NCI-H460 (cell line): ENCODE results near the gene SMC3. TPM values are rescaled to one million over a fixed set of nuclear protein-coding genes. Genes with fewer than 3 reads are reported as not detected.

Source experiments
- DNase-seq: peaks from one replicate; pipeline ENCODE4 v3.0.0-alpha.2; 2016; ENCODE audit warnings: low read depth; ENCODE audit errors: extremely low read depth
- small RNA-seq, 2 experiments: library from RNA; depleted of rRNA; stranded (forward); fragments of <200 nt; gene quantifications; one replicate each; pipeline ENCODE3, GENCODE V24; 2014
- total RNA-seq: library from RNA; depleted of rRNA; stranded (reverse); fragments of >200 nt; shearing (Covaris generic); gene quantifications from 2 replicates; pipeline ENCODE4 v1.2.3, GENCODE V29; 2014; rRNA removed

The SMC3 gene
- total RNA-seq, 1 experiment from 2014 or later, result 52.3 TPM

DNA sequence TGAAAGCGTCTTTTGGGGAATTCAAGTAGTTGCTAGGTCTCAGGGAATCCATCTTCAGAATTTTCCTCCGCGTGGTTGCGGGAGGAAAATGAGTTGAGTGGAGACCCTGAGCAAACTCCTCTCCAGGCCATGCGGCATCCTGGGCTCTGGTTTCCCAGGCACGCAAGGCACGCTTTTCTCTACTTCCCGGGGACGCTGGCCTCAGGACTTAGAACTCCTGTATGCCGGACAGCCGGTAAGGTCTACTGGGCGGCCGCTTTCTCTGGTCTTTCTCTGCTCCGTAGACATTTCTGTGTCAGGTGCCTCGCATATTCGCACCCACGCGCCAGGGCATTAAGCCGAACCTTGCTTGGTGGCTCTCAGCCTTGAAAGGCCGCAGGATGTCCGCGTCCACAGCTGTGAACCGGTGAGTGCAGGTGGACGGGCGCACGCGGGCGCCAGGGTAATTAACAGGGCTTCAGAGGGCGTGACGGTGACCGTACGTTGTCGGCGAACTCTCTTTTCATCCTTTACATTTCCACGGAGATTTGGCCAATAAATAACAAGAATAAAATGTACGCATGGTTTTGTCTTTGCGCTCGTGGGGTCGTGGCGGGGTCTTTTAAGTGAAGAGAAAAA is 75.6 kb downstream of the SMC3 start:
- DNase-seq, result no peak

DNA sequence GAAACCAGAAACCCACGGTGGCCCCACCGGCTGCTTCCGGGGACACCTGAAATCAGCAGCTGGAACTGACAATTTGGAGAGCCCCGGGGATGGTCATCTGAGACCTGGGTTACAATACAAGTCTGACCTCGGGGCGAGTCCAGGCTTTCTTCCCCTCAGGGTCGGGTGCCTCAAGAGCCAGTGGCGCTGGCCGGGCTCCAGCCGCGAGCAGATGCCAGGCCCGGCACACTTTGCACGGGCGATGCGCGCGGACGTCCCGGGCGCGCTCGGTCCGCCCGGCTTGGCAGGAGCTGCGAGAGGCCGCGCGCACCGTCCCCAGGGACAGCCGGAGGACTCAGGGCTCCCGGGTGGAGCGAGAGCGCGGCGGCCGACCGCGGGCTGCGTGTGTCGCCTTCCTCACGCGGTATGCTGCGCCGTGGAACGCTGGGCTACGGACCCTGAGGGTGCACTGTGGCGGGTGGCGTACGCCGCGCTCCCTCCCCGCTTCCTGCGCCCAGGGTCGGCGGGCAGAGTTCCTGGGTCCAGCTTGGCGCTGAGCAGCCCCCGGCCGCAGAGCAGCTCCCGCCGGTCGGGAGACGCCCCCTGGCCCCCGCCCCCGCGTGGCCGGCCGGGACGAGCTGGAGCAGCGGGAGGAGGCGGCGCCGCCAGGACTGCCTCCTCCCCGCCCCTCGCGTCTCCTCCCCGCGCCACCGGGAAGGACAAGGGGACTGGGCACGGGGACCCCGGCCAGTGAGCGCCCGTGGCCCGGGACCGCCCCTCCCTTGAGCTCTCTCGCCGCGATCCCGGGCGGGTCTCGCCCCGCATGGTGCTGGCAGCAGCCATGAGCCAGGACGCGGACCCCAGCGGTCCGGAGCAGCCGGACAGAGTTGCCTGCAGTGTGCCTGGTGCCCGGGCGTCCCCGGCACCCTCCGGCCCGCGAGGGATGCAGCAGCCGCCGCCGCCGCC is 76.4 kb downstream of the SMC3 start, which contains the start of gene RBM20:
Gene RBM20 (plus strand): TSS at position 684 of the 945 bp plus-strand sequence. CDS start 119 bp downstream, at position 803.
- DNase-seq, result peak; percentile 26

DNA sequence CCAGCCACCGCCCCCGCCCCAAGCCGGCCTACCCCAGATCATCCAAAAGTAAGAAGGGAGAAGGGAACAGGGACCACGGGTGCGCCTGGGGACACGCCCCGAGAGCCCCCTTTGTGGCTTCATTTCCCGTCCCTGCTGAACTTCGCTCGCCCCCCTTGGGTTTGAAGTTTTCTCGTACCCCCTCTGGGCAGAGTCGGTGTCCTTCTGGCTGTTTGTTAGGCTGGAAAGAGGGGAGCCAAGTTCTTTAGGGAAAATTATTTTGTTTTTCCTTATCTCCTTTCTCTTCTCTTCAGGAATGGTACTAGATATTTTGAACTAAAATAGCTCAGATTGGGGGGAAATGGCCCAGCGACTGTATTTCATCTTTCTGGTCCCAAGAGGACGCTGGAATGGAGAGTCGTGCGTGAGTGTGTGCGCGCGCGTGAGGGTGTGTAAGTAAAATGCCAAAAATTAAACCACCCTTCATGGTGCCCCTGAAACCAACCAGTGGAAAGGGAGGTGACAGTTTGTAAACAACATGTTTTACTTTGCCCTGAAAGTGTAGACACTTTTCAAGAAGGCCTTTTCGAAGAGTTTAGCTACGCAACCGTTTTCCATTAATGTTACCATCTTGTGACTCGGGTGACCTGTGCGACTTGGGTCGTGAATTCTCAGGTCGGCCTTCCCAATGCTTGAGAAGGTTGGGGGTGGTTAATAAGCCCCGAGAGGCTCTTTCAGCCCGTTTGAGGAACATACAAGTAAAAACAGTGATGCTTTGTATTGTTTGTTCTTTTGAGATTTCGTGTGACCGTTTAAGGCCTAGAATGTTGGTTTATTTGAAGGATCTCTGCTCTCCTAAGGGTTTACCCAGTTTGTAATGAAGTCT is 77.3 kb downstream of the SMC3 start:
- no peak for DNase-seq

DNA sequence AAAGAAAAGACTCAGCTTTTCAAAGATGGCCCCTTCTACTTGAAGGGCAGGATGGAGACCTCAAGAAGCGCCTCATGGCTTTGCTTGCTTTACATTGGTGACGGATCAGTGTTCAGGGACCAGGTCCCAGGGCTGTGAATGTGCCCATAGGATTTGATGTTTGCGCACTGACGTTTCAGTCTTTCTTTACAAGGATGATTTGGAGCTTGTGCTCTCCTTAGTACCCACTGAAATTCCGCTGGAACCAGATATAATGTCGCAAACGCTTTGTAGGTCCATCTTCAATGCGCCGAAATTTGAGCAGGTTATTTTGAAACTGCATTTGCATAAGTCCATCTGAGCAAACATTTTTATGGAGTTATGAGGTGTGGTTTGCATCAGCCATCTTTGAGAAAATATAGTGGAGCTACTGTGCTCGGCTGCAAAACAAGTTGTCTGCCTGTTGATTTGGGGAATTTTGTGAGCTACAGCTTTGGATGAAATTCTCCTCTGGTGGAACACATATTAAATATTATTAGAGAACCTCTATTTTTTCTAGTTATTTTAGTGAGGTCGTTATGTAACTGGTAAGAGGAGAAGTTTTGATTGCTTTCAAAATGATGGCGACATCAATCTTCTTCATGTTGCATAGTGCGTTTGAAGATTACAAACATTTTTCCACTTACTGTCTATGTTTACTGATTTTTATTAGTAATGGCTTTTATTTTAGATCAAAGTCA is 79.1 kb downstream of the SMC3 start:
- no peak for DNase-seq

DNA sequence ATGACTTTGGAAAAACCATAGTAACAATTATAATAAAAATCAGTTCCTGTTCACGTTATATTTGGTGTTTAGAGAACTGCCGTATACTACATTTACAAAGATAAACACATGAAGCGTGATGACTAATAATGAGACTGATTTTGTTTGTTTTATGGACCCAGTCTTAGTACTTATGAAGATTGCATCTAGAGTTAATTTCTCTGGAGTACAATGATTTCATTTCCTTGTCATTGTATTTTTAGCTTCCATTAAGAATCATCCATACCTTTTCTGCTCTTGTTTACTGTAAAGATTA is 79.6 kb downstream of the SMC3 start:
- DNase-seq, result no peak

GRCh38 chr10:110648692-110649346 is 81.3 kb downstream of the SMC3 start:
- DNase-seq, result no peak

DNA sequence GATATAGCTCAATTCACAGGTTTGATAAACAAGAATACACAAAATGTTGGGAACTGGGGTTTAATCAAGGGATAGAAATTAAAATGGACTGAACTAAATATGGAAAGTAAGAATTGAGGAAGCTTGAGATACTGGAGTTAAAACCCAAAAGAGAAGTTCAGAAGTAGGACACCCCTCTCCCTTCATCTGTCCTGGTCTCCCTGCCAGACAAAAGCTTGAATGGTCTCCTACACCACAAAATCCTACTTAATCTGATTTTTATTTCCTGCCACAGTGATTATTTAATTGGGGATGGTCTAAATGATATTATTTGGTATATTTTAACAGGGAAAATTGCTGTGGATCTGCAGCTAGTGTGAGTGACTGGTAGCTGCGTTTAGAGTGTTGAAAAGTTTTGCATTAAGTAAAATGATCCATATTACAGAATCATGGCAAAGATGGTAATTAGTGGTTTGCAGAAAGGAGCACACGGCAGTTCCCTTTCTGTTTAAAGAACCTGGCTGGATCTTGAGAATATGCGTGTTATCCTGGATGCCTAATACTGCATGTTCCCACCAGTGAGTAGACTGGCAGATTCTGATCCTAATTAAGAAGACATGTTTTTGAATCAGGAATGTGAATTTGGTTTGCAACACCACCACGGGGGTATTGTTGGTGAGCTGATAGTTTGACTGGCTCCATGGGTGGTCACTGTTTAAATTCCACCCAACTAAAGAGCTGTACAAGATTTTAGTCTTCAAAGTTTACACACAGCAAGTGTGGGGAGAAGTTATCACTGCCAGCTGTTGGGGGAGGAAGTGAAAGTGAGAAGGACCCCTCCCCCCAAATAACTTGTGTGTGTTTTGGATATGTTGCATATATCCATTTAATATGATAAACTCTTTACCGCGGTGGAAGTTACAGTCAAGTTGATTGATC is 82.1 kb downstream of the SMC3 start:
- DNase-seq, result no peak

DNA sequence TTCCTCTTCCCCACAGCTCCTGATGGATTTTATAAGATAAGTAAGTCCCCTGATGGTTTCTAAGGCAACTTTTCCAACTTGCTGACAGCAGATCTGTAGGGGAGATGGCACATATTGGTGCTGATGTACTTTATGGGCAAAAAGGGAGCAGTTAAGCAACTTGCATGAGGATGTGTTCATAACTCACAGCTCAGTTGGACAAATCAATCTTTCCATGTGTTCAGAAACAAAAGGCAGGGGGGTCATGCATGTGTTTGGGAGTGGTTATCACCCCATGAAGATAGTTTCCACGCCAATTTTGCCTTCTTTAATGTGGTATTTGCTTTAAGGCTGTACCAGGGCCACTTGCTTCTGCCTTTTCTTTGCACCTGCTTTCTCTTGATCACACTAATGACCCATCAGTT is 82.8 kb downstream of the SMC3 start:
- DNase-seq, result no peak

DNA sequence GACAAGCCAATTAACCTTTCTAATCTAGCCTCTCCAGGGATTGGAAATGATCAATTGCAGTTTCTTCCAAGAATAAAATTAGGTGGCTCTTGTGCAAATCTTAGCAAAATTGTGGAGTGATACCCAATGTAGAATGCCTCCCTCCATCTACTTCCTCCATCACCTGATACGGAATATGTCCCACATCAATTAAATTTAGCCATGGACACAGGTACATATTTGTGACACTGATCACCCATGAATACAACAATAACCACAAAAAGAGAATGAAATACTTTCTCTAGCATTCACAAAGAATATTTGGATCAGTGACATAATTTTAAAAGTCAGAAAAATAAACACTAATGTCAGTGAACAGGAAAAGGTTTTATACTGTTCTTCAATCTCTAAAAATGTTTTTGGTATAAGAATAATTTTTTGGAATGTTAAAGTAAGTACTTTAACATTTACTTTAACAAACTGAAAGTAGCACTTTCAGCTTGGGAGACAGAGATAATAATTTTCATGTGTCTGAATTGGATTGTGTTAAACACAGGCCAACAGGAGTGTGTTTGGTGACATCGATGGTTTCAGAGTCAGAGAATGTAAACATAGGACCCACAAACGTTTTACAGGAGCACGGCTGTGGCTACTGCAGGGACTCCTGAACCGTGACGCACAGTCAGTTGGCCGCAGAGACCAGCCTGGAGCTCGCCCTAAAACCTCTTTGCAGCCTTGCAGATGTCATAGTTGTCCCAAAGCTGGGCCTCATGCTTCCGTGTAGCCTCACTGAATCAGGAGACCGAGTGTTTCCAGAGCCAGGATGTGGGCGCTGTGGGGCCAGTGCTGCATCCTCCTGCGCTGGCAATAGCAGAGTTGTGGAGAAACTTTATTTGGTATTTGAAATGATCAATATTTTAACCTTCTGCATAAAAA is 83.8 kb downstream of the SMC3 start:
- DNase-seq, result no peak

- DNase-seq, result no peak
Measured at GRCh38 chr10:110652475-110653118, 85.1 kb downstream of the SMC3 start.

Small RNAs within 50 kb of the gene (small RNA-seq; reads per million reads assigned to genes)
- gene RF00019, result 0 reads per million in 2 experiments

Other genes starting within 250 kb of the SMC3 start
- gene DUSP5, start 69.8 kb upstream of the SMC3 start, total RNA-seq, result 73.6 and 74.9 TPM in 2 replicates
- gene RBM20, start 76.6 kb downstream of the SMC3 start, total RNA-seq, result 2.0 and 2.3 TPM in 2 replicates